ENCODE results near the gene CDC34.
"Not testable (repeated sequence)": the region's sequence is repeated elsewhere in the genome, so short reads cannot be mapped to it uniquely, and the experiment has no call there.

The CDC34 gene

GRCh38 chr19:573519-573825 is 41.9 kb downstream of the CDC34 start:
- DNase-seq (ENCODE audit: low read depth) = no peak

- DNase-seq (ENCODE audit: low read depth) = no peak
These were observed 43.3 kb downstream of the CDC34 start for GRCh38 chr19:574658-575526.

- no peak for DNase-seq (ENCODE audit: low read depth)
These were observed 44.3 kb downstream of the CDC34 start for GRCh38 chr19:575527-576506.

- DNase-seq (ENCODE audit: low read depth) = no peak
These were observed 45.3 kb downstream of the CDC34 start for GRCh38 chr19:576768-577438.

- no peak for DNase-seq (ENCODE audit: low read depth)
These were observed 46.2 kb downstream of the CDC34 start for GRCh38 chr19:577439-578392.

- DNase-seq (ENCODE audit: low read depth) = no peak
These were observed 47.7 kb downstream of the CDC34 start for GRCh38 chr19:579111-579841.

GRCh38 chr19:579842-580155 is 48.2 kb downstream of the CDC34 start:
- DNase-seq (ENCODE audit: low read depth) = no peak

GRCh38 chr19:580274-580835 is 48.8 kb downstream of the CDC34 start:
- no peak for DNase-seq (ENCODE audit: low read depth)

GRCh38 chr19:581399-582111 is 50.0 kb downstream of the CDC34 start:
- no peak for DNase-seq (ENCODE audit: low read depth)

- DNase-seq (ENCODE audit: low read depth) = no peak
These were observed 51.1 kb downstream of the CDC34 start for GRCh38 chr19:582497-583197.

GRCh38 chr19:583198-583967 is 51.8 kb downstream of the CDC34 start:
- no peak for DNase-seq (ENCODE audit: low read depth)

- DNase-seq (ENCODE audit: low read depth) = no peak
These were observed 52.3 kb downstream of the CDC34 start for GRCh38 chr19:583968-584239.

GRCh38 chr19:584240-585001 is 52.9 kb downstream of the CDC34 start:
- DNase-seq (ENCODE audit: low read depth) = no peak

- not testable (repeated sequence) for DNase-seq (ENCODE audit: low read depth)
These were observed 53.6 kb downstream of the CDC34 start for GRCh38 chr19:585146-585545.

GRCh38 chr19:585551-586110 is 54.1 kb downstream of the CDC34 start:
- DNase-seq (ENCODE audit: low read depth) = no peak

GRCh38 chr19:588093-588740 is 56.7 kb downstream of the CDC34 start:
- no peak for DNase-seq (ENCODE audit: low read depth)

All from stromal cell of bone marrow (primary cell).